Stimulated activated CD4-positive, alpha-beta T cell treated with anti-CD3 and anti-CD28 coated beads, Interleukin-2, amount 100 ng/mL, for 48 hours (primary cell): Measurements from ENCODE around the gene MAN1A2.
A peak's percentile ranks its signal among the peaks of the same experiment; 100 is the strongest.
"Not testable (repeated sequence)": the region's sequence is repeated elsewhere in the genome, so short reads cannot be mapped to it uniquely, and the experiment has no call there.

Experiments
- DNase-seq, 2 donors: peaks; one replicate each; pipeline ENCODE4 v3.0.0-alpha.2; 2020

MAN1A2 gene

DNA sequence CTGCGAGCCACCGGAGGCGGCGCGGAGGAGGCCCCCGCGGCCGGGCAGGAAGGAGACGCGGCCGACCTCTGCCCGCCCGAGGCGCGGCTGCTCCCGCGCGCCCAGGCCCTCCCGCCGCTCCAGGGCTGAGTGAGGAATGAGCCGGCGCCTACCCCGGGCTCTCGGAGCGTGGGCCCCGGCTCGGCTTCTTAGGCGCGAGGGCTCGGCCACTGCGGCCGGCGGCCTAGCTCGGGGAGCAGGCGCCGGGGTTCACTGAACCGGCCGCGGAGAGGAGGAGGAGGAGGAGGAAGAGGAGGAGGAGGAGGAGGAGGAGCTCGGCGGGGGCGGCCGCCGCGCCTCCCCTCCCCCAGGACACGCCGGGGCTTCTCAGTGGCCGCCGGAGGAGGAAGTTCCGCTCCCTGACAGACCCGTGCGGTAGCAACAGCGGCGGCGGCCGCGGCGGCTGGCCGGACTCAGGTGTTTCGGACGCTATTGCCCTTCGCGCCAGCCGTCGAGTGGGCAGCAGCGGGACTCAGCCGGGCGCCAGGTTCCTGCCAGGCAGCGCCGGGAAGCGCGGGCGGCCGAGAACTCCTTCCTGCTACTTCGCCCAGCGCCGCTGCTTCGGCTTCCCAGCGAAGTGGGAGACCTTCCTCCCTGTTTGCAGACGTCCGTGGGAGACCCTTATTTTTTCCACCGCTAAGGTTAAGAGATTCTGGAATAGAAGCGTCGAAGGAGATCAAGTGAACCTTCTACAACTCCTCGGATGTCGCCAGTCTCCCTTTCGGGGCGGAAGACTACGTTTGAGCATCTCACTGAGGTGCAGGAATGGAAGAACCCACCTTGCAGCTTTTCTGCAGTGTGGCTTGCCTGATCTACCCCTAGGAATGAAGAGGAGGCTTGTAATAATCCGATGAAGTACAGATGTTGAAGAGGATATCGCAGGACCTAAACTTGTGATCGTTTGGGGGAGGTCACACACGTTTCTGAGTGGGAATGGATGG lies at the start of gene MAN1A2:
Gene MAN1A2 (plus strand): TSS at position 404 of the 980 bp plus-strand sequence. CDS start 735 bp downstream, outside the sequence.
- DNase-seq: peak; percentile 54 to 56

DNA sequence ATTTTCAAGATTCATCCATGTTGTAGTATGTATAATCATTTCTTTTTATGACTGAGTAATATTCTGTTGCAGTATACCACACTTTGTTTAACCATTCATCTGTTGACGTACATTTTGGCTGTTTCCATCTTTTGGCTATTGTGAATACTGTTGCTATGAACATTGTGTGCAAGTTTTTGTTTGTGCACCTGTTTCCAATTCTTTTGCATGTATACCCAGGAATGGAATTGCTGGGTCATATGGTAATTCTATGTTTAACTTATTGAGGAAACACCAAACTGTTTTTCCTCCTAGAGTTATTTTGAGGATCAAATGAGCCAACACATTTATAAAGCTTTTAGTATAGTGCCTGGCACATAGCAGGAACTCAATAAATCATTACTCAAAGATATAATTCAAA lies 49.2 kb upstream of the MAN1A2 start:
- no peak for DNase-seq

DNA sequence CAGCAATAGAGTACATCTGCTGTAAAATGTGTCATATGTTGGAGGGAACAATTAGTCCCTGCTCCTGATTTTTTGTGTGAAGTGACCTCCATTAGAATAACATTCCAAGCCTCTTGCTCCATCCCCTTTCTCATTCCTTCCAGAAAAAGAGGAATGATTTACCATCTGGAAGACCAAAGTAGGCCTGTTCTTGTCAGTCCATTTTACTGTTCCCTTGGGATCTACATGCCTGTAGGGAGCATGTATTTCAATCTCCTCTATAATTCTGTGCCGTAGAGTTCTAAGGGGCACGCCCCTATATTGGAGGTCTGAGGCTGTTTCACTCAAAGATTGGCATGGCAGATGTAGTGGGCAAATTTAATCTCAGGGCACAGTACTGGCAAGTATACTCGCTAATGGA lies 48.8 kb upstream of the MAN1A2 start:
- no peak for DNase-seq

DNA sequence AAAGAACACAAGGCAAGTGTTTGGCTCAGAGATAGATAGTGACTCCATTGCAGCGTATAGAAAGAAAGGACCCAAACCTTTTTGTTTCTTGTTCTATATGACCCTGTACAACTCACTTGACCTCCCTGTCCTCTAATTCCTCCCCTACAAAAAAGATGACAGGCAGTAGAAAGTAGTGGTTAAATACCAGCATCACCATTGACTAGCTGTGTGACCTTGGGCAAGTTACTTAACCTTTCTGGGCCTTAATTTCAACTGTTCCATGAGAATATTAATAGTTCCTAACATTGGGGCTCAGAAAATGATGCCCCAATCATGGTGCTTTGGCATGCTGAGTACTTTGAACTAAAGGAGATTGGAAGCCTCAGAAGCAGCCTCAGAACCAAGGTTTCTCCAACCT lies 46.7 kb upstream of the MAN1A2 start:
- DNase-seq: no peak

DNA sequence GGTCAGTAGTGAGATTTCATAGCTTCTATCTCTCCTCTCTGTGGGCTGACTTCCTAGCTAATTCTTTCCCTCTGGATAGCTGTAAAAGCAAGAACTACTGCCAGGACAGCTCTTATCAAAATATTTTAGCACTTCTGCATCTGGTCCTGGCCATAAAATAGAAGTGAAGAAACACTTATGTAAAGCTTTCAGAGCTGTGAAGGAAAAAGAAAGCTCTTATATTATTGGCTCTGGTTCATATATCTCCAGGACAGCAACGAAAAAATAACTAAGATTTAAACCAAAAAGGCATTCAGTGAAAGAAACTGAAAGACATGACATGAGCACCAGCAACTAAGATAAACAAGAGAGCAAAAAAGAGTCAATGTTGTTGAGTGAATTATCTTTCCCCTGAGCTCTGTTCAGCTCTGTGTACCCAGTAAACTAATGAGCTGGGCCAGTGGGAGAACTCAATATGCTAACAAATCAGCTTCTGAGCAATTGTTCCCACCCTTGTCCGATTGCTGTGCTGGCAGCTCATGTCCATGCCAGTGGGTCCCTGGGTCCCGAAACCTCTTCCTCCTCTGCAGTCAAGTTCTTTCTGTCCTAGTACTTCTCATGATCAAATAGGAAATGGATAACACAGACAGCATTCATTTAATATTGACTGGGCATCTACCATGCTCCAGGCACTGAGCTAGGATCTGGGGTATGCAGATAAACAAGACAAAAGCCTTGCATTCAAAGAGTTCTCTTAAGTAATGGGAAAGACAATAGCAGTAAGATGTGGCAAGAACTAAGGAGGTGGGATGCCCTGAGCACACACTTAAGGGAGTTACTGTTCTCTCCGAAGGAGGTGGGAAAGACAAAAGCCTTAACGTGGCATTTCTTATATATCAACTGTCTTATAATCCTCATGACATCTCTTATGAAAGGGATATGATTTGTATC lies 45.3 kb upstream of the MAN1A2 start:
- no peak for DNase-seq

DNA sequence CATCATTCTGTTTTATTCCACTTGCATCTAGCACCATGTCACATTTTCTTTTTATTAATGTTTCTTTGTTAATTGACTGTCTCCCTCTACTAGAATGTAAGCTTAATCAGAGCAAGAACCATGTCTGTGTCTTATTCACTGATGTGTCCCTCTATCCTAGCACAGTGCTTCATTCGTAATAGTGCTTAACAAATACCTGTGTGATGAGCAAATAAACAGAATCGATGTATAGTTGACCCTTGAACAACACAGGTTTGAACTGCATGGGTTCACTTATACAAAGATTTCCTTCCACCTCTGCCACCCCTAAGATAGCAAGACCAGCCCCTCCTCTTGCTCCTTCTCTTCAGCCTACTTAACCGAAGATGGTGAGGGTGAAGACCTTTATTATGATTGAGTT lies 42.9 kb upstream of the MAN1A2 start:
- DNase-seq: no peak

DNA sequence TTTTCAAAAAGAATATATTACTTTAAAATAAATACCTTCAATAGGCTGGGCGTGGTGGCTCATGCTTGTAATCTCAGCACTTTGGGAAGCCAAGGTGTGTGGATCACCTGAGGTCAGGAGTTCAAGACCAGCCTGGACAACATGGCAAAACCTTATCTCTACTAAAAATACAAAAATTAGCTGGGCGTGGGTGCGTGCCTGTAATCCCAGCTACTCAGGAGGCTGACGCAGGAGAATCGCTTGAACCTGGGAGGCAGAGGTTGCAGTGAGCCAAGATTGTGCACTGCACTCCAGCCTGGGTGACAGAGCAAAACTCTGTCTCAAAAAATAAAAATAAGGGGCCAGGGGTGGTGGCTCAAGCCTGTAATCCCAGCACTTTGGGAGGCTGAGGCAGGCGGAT lies 41.2 kb upstream of the MAN1A2 start:
- not testable (repeated sequence) for DNase-seq

DNA sequence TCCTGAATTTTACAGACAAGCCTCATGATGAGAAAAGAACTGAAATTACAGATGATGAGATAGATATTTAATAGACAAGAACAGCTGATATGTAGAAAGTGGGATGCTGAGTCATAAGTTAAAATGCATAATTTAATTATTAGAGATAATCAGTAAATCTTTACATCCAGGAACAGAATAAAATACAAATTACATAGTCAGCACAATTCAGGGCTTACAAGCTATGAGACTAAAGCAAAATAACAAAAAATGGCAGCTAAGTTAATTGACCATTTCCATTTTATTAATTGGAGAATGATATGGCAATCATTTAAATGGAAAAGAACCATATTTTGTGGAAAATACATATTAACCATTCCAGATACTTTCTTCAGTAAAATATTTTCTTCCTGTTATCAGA lies 40.2 kb upstream of the MAN1A2 start:
- no peak for DNase-seq

DNA sequence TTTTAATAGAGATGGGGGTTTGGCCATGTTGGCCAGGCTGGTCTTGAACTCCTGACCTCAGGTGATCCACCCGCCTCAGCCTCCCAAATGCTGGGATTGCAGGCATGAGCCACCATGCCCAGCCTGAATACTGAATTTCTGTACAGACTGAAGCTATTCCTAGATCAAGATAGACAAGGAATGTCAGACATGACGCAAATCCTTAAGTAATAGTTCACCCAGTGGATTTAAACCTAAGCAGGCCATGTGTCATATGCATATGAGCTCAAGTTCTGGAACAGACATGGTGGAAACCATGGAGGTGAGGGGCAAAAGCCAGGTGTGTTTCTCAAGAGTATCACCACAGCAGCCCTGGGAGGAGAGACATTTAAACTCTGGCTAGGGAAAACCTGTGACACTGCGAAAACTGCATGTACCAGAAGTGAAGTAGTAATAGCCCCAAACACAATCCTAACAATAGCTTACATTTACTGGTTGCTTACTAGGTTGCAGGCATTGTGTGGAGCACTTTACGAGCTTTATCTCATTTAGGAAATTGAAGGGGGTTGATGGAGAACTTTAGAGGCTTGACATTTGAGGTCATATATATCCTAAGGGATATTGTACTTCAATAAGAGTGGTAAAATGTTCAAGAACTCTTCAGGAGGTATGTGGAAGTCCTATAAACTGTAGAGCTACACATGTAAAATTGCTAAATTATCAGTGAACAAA lies 31.7 kb upstream of the MAN1A2 start:
- no peak for DNase-seq

DNA sequence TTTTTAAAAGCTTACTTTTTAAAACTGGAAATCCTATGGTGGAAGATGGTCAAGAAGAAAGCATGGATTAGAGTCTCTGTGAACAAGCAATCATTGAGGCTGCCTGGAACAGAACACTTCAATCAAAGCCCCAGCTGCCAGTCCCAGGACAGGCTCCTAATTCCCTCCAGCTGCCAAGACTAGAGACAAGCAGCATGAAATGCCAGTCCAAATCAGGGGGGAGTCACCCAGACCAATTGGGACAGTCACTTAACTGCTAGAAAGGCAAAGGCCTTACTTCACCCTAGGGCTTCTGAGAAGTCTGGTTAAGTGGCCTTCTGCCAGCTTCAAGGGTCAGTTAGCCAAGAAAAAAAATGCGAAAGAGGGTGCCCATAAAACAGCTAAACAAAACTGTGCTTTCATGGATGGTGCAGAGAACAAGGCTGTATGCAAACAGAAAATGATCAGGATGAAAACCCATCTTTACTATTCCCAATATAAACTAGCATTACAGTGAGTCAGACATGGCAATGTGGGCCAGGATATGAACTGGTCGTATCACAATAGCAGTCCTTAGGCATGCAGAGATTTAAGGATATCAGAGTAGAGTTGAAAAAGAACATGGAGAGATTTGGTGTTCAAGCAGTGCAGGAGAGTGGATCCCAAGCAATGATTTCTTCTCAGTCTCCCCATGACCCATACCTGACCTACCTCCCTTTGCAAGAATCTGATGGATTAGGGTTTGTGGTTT lies 31.0 kb upstream of the MAN1A2 start:
- DNase-seq: no peak

DNA sequence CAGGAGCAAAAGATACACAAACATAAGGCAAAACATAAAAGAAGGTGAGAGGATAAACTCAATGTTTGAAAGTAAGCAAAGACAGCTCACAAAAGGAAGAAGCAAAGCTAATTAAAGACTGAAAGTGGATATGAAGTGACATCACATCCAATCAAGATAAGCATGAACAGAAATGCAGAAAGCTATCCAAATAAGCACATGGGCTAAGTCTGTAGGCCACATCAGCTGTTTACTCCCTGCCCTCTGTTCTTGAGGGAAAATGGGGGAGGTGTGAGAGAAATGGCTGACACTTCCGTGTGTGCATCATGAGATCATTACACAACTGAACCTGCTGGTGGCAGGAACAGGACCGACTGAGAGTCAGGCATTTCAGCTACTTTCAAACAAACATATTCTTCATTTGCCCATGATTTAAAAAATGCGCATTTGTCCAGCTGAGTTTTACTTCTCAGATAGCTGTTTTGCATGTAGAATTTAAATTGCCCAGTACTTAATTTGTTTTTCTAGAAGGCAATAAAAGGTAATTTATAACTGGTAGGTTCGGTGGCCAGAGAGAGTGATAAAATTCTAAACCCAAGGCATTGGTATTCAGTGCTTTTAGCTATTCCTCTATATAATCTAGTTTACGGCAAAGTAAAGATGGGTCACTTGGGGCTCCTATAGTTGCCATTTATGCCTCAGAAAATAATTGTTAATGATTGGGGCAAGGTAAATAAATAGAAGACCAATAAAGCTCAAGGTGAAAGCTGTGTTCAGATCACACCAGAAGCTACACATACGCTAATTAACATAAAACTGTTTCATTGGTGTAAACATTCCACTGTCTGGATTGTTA lies 27.2 kb upstream of the MAN1A2 start:
- DNase-seq: no peak

DNA sequence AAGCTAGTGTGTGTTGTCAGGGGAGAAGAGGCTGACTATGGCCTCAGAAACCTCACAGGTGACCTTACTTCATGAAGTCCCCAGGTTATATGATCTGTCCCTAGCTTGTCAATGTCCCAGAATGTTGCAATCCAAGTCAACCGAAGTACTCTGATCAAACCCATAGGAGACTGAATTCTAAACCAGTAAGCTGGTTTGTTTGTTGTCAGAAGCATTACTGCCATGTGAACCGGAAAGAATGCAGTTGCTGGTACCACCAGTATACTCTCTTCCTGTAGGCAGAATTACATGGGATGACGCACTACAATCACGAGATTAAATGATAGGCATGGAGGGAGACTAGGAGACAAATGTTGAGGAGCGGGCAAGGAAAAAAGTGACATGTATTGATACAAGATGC lies 26.1 kb upstream of the MAN1A2 start:
- DNase-seq: no peak

DNA sequence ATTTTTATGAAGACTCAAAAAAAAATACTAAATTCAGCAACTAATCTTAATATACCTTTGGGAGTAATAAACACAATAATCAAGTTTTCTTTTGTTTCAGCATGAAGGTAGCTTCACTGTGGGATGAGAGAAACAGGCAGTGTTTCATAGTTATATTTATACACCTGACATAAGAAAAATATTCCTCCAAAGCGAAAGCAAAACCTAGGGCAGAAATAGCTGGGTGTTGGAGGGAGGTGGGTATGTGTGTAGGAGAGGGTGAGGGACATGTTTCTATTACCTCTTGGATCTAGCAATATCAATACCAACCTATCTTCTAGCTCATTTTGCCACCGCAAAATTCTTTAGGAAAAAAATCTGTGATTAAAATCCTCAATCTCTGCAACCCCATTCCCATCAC lies 24.9 kb upstream of the MAN1A2 start:
- DNase-seq: no peak

DNA sequence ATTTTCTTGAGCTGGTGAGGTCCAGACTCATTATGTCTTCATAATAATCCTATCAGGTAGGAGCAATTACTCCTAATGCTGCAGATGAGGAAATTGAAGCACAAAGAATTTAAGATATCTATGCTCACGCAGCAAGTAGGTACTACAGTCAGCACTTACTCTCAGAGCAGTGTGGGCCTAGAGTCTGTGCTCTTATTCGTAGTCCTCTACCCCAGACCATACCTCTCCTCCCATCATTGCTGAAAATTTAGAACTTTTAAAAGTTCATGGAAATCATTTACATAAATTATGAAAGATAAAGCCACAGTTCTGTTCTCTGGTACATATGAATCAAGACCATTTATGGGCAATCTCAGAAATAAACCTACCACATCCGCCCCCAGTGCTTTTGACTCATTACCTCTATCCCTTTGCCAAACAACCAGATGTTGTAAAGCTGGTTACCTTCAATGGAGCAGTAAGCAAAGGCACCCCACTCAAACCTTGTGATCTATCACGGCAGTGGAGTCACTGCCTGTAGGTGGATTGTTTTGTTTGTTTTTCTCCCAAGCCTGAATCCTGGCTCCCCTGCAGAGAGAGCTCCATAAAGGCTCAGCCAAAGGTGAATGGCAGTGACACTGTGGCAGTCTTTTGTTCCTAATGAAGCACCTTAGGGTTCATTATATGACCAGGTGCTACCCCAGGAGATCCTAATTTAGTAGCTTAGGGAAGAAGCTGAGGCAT lies 20.9 kb upstream of the MAN1A2 start:
- no peak for DNase-seq

DNA sequence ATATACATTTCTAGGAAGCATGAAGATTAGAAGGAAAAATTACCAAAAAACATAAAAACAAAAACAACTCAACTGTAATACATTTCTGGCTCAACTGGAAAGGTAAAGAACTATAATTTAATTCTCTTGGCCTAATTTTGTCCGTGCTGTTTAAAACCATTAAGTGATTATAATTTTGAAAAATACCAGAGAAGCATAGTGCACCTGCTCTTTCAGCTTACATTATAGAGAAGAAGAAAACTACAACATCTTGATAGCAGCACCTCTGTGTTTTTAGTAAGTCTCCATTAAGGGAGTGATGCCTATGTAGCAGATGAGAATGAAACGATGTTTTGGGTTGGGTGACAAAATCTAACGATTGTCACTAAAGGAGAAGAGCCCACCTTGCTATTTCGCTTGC lies 19.3 kb upstream of the MAN1A2 start:
- DNase-seq: no peak

DNA sequence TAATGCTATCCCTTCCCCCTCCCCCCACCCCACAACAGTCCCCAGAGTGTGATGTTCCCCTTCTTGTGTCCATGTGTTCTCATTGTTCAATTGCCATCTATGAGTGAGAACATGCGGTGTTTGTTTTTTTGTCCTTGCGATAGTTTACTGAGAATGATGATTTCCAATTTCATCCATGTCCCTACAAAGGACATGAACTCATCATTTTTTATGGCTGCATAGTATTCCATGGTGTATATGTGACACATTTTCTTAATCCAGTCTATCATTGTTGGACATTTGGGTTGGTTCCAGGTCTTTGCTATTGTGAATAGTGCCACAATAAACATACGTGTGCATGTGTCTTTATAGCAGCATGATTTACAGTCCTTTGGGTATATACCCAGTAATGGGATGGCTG lies 14.6 kb upstream of the MAN1A2 start:
- not testable (repeated sequence) for DNase-seq

DNA sequence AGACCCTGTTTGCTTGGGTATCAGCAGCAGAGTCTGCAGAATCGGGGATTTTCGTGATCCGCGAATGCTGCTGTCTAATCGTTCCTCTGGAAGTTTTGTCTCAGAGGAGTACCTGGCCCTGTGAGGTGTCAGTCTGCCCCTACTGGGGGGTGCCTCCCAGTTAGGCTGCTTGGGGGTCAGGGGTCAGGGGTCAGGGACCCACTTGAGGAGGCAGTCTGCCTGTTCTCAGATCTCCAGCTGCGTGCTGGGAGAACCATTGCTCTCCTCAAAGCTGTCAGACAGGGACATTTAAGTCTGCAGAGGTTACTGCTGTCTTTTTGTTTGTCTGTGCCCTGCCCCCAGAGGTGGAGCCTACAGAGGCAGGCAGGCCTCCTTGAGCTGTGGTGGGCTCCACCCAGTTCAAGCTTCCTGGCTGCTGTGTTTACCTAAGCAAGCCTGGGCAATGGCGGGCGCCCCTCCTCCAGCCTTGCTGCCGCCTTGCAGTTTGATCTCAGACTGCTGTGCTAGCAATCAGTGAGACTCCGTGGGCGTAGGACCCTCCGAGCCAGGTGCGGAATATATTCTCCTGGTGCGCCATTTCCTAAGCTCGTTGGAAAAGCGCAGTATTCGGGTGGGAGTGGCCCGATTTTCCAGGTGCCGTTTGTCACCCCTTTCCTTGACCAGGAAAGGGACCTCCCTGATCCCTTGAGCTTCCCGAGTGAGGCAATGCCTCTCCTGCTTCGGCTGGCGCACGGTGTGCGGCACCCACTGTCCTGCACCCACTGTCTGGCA lies 9.2 kb upstream of the MAN1A2 start:
- not testable (repeated sequence) for DNase-seq

DNA sequence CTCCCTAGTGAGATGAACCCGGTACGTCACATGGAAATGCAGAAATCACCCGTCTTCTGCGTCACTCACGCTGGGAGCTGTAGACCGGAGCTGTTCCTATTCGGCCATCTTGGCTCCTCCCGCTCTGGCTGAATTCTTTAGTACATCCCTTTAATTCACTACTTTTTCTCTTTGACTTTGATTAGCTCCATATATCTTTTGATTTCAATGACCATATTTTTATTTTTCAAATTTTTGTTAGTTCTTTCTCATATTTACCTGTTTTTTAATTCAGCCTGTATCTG lies 8.7 kb upstream of the MAN1A2 start:
- DNase-seq: not testable (repeated sequence)

DNA sequence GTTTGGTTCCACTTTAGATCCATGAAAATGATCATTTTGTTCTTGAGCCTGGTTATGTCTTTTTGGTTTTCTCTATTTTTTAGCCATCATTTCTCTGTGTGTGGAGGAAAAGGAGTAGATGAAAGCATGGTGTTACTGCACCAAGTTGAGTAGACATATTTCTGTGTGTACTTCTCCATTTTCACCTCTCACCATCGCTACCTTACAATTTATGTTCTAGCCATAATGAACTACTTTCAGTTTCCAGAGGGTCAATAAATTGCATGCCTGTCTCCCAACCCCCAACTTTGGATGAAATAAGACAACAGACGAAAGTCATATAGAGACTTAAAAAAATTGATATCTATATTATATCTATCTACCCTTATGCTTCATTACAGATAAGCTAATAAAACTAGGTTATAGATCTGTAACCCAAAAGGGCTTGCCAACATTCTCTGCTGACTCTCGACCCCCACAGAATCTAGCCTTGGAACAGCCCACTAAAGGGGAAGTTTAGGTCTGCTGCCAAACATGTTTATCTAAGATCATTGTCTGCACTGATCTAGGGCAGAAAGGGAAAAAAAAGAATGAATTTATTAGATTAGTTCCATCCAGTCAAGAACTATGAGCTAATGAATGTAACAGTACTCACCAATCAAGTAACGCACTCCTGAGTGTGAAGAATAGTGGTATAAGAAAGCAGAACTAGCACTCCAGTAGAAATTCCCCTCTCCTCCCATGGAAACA lies 7.5 kb upstream of the MAN1A2 start:
- DNase-seq: no peak
